LNCaP clone FGC (cell line): ENCODE measurements around the gene SIRT5.

ENCODE experiments used
- DNase-seq: peaks from one replicate; pipeline ENCODE4 v3.0.0-alpha.2; 2011; ENCODE audit warnings: low read depth
- H3K4me3 ChIP-seq: 2 replicates; pipeline ENCODE4 v1.5.1; 2011; ENCODE audit warnings: mild to moderate bottlenecking, low read depth, low read length, control low read depth
- TF ChIP-seq, protein P1 (sequence below): IDR thresholded peaks from 2 replicates; pipeline ENCODE4 v1.5.1; 2012; ENCODE audit warnings: mild to moderate bottlenecking; ENCODE audit not compliant: control insufficient read depth, insufficient read depth; ENCODE audit errors: extremely low read depth

The SIRT5 gene

DNA sequence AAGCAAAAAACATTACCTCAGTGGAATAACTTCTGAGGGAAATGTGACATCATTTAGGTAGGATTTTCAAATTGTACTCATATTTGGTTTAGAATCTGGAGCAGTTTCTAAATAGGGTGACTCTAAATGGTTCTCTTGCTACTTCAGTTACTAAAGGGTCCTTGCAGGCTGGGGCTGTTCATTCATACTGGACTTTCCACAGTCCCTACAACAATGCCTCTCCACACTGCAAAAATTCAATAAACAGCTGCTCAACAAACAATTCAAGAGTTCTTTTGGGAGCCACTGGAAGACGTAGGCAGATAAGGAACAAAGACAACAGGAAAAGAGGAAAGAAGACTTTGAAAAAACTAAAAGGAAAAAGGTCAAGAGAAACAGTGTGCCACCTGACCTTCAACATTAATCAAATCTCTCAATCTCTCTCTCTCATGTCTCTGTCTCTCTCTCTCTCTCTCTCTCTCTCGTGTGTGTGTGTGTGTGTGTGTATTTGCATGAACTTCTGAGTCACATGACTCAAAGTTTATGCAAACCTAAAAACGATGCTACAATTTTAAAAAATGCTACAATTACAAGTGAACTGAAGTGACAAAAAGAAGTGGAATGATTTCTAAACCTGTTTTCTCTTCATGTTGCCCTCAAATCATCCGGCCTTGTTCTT, 55.2 kb downstream of the SIRT5 start:
- TF ChIP-seq, protein P1, sequence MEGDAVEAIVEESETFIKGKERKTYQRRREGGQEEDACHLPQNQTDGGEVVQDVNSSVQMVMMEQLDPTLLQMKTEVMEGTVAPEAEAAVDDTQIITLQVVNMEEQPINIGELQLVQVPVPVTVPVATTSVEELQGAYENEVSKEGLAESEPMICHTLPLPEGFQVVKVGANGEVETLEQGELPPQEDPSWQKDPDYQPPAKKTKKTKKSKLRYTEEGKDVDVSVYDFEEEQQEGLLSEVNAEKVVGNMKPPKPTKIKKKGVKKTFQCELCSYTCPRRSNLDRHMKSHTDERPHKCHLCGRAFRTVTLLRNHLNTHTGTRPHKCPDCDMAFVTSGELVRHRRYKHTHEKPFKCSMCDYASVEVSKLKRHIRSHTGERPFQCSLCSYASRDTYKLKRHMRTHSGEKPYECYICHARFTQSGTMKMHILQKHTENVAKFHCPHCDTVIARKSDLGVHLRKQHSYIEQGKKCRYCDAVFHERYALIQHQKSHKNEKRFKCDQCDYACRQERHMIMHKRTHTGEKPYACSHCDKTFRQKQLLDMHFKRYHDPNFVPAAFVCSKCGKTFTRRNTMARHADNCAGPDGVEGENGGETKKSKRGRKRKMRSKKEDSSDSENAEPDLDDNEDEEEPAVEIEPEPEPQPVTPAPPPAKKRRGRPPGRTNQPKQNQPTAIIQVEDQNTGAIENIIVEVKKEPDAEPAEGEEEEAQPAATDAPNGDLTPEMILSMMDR: no peak
- no peak overlapping the region for H3K4me3 ChIP-seq
- DNase-seq: no peak

DNA sequence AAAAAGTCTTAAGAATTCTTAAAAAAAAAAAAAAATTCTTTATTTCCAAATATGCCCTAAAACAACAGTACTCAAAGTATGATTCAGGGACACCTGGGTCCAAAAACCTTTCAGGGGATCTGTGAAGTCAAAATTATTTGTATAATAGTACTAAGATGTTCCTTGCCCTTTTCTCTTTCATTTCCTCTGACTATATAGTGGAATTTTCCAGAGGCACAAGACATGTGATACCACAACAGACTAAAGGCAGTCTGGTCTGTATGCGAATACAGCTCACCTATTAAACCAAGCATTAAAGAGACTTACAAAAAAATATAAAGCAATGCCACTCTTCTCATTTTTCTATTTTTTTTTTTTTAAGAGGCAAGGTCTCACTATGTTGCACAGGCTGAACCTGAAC, 56.1 kb downstream of the SIRT5 start:
- H3K4me3 ChIP-seq: no peak overlapping the region
- DNase-seq: no peak
- TF ChIP-seq, protein P1: no peak

DNA sequence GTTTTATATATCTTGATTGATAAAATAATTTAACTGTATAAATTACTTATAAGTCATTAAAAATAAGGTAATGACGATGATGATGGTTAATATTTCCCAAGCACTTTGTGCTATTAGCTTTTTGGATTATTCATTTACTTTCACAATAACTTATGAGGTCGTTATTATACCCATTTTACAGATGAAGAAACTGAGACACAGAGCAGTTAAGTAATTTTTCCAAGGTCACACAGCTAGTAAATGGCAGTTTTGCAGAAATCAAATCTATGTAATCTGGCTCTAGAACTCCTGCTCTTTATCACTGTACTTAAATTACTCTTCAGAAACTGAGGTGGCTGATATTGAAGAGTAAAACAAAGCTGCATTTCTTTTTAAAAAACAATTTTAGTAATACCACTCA, 58.9 kb downstream of the SIRT5 start:
- no peak for DNase-seq
- H3K4me3 ChIP-seq: no peak overlapping the region

DNA sequence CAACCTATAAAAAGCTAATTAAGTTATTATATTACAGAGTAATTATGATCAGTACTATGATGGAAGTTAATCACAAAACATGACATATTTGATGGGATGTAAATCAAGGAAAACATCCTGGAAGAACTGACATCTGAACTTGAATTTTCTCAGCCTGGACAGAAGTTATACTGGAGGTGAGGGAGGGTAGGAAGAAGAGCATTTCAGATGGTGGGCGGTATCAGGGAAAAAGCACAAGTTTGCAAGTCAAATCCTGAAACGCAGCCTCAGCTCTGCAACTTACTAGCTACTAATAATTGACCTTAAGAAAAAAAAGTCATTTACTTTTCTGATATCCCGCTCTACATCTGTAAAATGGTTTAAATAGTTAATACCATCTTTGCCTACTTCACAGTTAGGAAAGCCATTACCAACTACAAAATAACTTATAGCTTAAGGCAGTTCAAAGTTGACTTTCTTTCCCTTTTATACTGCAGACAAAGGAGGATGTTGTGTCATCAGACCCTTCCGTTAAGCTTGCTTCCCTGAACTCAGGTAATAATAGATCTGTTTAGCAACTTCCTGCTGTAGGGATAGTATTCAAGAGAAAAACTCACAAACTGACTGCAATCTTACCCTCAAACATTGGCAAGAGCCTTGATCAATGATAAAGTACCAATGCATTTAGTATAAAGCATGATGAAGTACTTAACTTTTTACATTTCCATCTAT, 61.7 kb downstream of the SIRT5 start:
- no peak for DNase-seq
- no peak overlapping the region for H3K4me3 ChIP-seq
- TF ChIP-seq, protein P1: no peak

More for the DNA sequence above, 58.9 kb downstream of the SIRT5 start:
- TF ChIP-seq, protein P1: no peak

DNA sequence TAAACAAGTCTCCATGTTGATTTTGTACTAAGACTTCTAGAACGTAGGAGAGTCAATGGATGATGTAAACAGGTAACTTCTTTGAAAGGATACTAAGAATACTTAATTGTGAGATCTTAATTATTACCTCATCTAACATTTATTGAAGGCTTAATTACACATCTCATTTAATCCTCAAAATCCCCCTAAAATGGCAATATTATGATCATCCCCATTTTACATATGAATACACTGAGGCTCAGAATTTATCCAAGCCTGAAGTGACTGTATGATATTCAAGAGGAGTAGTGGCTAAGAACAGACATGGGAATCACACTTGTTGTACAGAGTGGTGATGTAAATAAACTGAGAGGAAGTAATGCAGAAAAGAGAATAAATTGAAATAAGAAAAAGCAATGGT, 63.6 kb downstream of the SIRT5 start:
- DNase-seq: no peak
- TF ChIP-seq, protein P1: no peak
- H3K4me3 ChIP-seq: no peak overlapping the region

DNA sequence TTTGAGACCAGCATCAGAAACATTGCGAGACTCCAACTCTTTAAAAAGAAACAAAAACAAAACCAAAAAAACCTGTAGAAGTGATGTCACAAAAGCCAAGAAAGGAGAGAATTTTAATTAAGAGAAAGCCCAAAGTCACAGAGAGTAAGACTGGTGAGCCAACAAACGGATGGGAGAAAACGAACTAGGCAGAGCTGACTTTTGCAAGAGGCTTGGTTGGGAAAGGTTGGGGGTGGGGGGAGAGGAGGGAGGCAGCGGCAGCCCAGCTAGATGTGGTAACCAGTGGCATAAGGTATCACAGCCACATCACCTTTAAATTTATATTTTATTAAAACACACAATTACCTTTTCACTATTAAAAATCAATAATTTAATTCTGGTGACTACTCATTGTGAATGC, 64.2 kb downstream of the SIRT5 start:
- TF ChIP-seq, protein P1: no peak
- H3K4me3 ChIP-seq: no peak overlapping the region
- DNase-seq: no peak
